SK-N-SH treated with all-trans-retinoic acid at 6 μM for 48 hours (cell line): ENCODE measurements around the gene ARHGAP21.

Experiments used
- ATAC-seq: fragments of 200-7000 bp; cut with Tn5 transposase; 3 replicates; pipeline ENCODE4 v1.9.1; 2020; ENCODE audit warnings: mild to moderate bottlenecking, moderate library complexity
- ARNTL ChIP-seq: fragments of 450-650 bp; formaldehyde crosslinking; IDR thresholded peaks from 2 replicates; pipeline ENCODE4 v1.5.0; 2020; ENCODE audit warnings: low read depth, mild to moderate bottlenecking, moderate library complexity, borderline replicate concordance
- BACH2 ChIP-seq: fragments of 250-450 bp; sonication (Bioruptor Pico); IDR thresholded peaks from 2 replicates; pipeline ENCODE4 v1.9.0; 2021; ENCODE audit warnings: mild to moderate bottlenecking, borderline replicate concordance
- CREB5 ChIP-seq: fragments of 250-450 bp; sonication (Bioruptor Pico); IDR thresholded peaks from 2 replicates; pipeline ENCODE4 v1.5.1; 2020; ENCODE audit warnings: low read depth, mild to moderate bottlenecking, moderate library complexity
- CSDC2 ChIP-seq: fragments of 250-450 bp; sonication (Bioruptor Pico); IDR thresholded peaks from 2 replicates; pipeline ENCODE4 v1.5.0; 2020; ENCODE audit warnings: mild to moderate bottlenecking, moderate library complexity
- CSRNP3 ChIP-seq: fragments of 250-450 bp; sonication (Bioruptor Pico); IDR thresholded peaks from 2 replicates; pipeline ENCODE4 v1.5.1; 2021; ENCODE audit warnings: mild to moderate bottlenecking, moderate library complexity
- ESRRG ChIP-seq: fragments of 250-450 bp; sonication (Bioruptor Pico); IDR thresholded peaks from 2 replicates; pipeline ENCODE4 v1.6.1; 2021; ENCODE audit warnings: mild to moderate bottlenecking
- GLIS3 ChIP-seq: fragments of 250-450 bp; sonication (Bioruptor Pico); IDR thresholded peaks from 2 replicates; pipeline ENCODE4 v1.5.0; 2020; ENCODE audit warnings: mild to moderate bottlenecking, moderate library complexity
- ISL1 ChIP-seq: fragments of 250-450 bp; sonication (Bioruptor Pico); IDR thresholded peaks from 2 replicates; pipeline ENCODE4 v2.1.2; 2022; ENCODE audit warnings: mild to moderate bottlenecking, moderate library complexity
- OSR1 ChIP-seq: fragments of 250-450 bp; sonication (Bioruptor Pico); IDR thresholded peaks from 2 replicates; pipeline ENCODE4 v1.8.0; 2022; ENCODE audit warnings: moderate library complexity, mild to moderate bottlenecking, inconsistent platforms
- PPARA ChIP-seq: fragments of 250-450 bp; sonication (Bioruptor Pico); IDR thresholded peaks from 2 replicates; pipeline ENCODE4 v1.5.0; 2020; ENCODE audit warnings: mild to moderate bottlenecking, borderline replicate concordance
- RARB ChIP-seq: fragments of 250-450 bp; sonication (Bioruptor Pico); IDR thresholded peaks from 2 replicates; pipeline ENCODE4 v1.8.0; 2021; ENCODE audit warnings: mild to moderate bottlenecking, moderate library complexity
- SNAI2 ChIP-seq: fragments of 250-450 bp; sonication (Bioruptor Pico); IDR thresholded peaks from 2 replicates; pipeline ENCODE4 v1.5.0; 2020; ENCODE audit warnings: mild to moderate bottlenecking, moderate library complexity
- TCF4 ChIP-seq: fragments of 250-450 bp; sonication (Bioruptor Pico); IDR thresholded peaks from 2 replicates; pipeline ENCODE4 v1.8.0; 2021; ENCODE audit warnings: mild to moderate bottlenecking, moderate library complexity, borderline replicate concordance
- TOX ChIP-seq: fragments of 250-450 bp; sonication (Bioruptor Pico); IDR thresholded peaks from 2 replicates; pipeline ENCODE4 v1.8.0; 2021; ENCODE audit warnings: mild to moderate bottlenecking, moderate library complexity, borderline replicate concordance
- TSHZ2 ChIP-seq: fragments of 250-450 bp; sonication (Bioruptor Pico); IDR thresholded peaks from 2 replicates; pipeline ENCODE4 v1.5.0; 2020; ENCODE audit warnings: mild to moderate bottlenecking, moderate library complexity
- ZC3H10 ChIP-seq: fragments of 250-450 bp; sonication (Bioruptor Pico); IDR thresholded peaks from 2 replicates; pipeline ENCODE4 v1.5.1; 2021; ENCODE audit warnings: mild to moderate bottlenecking, moderate library complexity
- ZFP3 ChIP-seq: fragments of 250-450 bp; sonication (Bioruptor Pico); IDR thresholded peaks from 2 replicates; pipeline ENCODE4 v1.5.0; 2020; ENCODE audit warnings: mild to moderate bottlenecking, moderate library complexity
- ZFP30 ChIP-seq: fragments of 450-650 bp; formaldehyde crosslinking; IDR thresholded peaks from 2 replicates; pipeline ENCODE4 v1.5.0; 2022; ENCODE audit warnings: mild to moderate bottlenecking, moderate library complexity
- ZNF565 ChIP-seq: fragments of 450-650 bp; formaldehyde crosslinking; conservative IDR thresholded peaks from 2 replicates; pipeline ENCODE4 v1.5.0; 2020; ENCODE audit warnings: low read depth, mild to moderate bottlenecking, moderate library complexity
- ZNF70 ChIP-seq: fragments of 450-650 bp; formaldehyde crosslinking; IDR thresholded peaks from 2 replicates; pipeline ENCODE4 v1.5.0; 2020; ENCODE audit warnings: mild to moderate bottlenecking, moderate library complexity
- ZNF8 ChIP-seq: fragments of 450-650 bp; formaldehyde crosslinking; IDR thresholded peaks from 2 replicates; pipeline ENCODE4 v1.5.0; 2020; ENCODE audit warnings: mild to moderate bottlenecking, moderate library complexity
- TF ChIP-seq, protein P1 (sequence below): fragments of 250-450 bp; sonication (Bioruptor Pico); IDR thresholded peaks from 2 replicates; pipeline ENCODE4 v1.8.0; 2021; ENCODE audit warnings: low read depth, mild to moderate bottlenecking, moderate library complexity, borderline replicate concordance
- TF ChIP-seq, protein P2 (sequence below): fragments of 250-450 bp; sonication (Bioruptor Pico); IDR thresholded peaks from 2 replicates; pipeline ENCODE4 v1.8.0; 2020; ENCODE audit warnings: mild to moderate bottlenecking, moderate library complexity, borderline replicate concordance

Gene ARHGAP21

DNA sequence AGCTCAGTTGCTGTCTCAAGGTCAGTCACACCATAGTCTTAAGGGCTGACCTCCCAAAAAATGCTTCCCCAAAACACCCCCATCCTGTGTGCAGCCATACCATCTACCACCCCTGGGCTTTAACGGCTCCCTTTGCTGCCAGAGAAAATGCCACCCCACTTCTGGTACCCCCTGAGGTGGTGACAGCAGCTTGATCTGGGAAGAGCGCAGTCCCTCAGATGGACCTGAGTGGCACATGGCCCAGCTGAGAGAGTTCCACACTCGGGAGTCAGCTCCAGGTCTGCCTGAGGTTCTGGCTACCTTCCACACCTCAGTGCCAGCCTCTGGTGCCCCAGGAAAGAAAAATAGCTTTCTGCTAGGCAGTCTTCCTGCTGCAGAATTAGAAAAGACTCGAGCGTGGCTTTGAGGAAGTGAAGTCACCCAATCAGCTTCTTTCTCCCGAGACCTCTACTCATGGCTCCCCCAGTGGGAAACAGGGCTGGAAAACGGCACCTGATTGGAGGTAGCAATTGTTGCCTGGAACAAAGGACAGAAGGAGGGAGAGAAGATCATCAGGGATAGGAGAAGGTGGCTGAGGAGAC, 151.7 kb downstream of the ARHGAP21 start:
- ATAC-seq, result no peak
- TF ChIP-seq ZNF8 (CRISPR knock-in tag) (no peak), GLIS3 (CRISPR knock-in tag) (no peak), TSHZ2 (CRISPR knock-in tag) (no peak), ISL1 (CRISPR knock-in tag) (no peak), ZFP3 (CRISPR knock-in tag) (no peak), RARB (CRISPR knock-in tag) (no peak), ZNF70 (CRISPR knock-in tag) (no peak), BACH2 (CRISPR knock-in tag) (no peak), ZFP30 (CRISPR knock-in tag) (no peak), CREB5 (CRISPR knock-in tag) (no peak), CSDC2 (CRISPR knock-in tag) (no peak), ARNTL (no peak), OSR1 (CRISPR knock-in tag) (no peak)
- TF ChIP-seq, protein P1, sequence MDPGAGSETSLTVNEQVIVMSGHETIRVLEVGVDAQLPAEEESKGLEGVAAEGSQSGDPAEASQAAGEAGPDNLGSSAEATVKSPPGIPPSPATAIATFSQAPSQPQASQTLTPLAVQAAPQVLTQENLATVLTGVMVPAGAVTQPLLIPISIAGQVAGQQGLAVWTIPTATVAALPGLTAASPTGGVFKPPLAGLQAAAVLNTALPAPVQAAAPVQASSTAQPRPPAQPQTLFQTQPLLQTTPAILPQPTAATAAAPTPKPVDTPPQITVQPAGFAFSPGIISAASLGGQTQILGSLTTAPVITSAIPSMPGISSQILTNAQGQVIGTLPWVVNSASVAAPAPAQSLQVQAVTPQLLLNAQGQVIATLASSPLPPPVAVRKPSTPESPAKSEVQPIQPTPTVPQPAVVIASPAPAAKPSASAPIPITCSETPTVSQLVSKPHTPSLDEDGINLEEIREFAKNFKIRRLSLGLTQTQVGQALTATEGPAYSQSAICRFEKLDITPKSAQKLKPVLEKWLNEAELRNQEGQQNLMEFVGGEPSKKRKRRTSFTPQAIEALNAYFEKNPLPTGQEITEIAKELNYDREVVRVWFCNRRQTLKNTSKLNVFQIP (CRISPR knock-in tag), result no peak

DNA sequence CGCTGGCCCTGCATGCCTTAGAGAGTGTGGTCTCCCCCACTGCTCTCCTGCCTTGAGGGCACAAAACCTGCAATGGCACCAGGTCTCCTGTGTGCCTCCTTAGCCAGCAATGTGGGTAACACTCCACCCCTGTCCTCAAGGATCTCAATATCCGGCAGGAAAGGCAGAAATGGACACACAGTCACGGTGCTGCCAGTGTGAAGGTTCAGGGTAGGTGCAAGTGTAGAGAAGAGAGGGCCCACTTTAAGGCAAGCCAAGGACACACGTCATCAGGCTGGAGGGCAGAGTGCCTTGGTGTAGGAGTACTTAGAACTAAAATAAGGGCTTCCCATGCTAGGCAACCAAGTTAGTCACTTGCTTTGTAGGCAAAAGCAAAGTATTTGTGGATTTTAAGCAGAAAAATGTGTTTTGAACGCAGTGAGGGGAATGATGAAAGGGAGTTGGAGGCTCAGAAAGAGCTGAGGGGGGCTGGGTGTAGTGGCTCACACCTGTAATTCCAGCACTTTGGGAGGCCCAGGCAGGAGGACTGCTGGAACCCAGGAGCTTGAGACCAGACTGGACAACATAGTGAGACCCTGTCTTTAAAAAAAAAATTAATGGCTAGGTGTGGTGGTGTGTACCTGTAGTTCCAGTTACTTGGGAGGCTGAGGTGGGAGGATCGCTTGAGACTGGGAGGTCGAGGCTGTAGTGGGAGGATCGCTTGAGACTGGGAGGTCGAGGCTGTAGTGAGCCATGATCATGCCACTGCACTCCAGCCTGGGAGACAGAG, 152.8 kb downstream of the ARHGAP21 start:
- TF ChIP-seq GLIS3 (CRISPR knock-in tag) (no peak), TOX (CRISPR knock-in tag) (no peak), RARB (CRISPR knock-in tag) (no peak), OSR1 (CRISPR knock-in tag) (no peak), CSRNP3 (CRISPR knock-in tag) (no peak), ZNF70 (CRISPR knock-in tag) (no peak), ARNTL (no peak), ZNF565 (CRISPR knock-in tag) (no peak), TSHZ2 (CRISPR knock-in tag) (no peak), PPARA (CRISPR knock-in tag) (no peak), CSDC2 (CRISPR knock-in tag) (no peak), ZC3H10 (no peak), TCF4 (CRISPR knock-in tag) (no peak), ZFP3 (CRISPR knock-in tag) (no peak), ESRRG (CRISPR knock-in tag) (no peak), SNAI2 (no peak)
- TF ChIP-seq, protein P2, sequence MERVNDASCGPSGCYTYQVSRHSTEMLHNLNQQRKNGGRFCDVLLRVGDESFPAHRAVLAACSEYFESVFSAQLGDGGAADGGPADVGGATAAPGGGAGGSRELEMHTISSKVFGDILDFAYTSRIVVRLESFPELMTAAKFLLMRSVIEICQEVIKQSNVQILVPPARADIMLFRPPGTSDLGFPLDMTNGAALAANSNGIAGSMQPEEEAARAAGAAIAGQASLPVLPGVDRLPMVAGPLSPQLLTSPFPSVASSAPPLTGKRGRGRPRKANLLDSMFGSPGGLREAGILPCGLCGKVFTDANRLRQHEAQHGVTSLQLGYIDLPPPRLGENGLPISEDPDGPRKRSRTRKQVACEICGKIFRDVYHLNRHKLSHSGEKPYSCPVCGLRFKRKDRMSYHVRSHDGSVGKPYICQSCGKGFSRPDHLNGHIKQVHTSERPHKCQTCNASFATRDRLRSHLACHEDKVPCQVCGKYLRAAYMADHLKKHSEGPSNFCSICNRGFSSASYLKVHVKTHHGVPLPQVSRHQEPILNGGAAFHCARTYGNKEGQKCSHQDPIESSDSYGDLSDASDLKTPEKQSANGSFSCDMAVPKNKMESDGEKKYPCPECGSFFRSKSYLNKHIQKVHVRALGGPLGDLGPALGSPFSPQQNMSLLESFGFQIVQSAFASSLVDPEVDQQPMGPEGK (CRISPR knock-in tag), result no peak
- TF ChIP-seq, protein P1 (CRISPR knock-in tag), result no peak

More for the DNA sequence above, 152.8 kb downstream of the ARHGAP21 start:
- no peak for ATAC-seq
